H1 (cell line): ENCODE results near the gene RFX3. TPM values are rescaled to one million over a fixed set of nuclear protein-coding genes. Genes with fewer than 3 reads are reported as not detected.

ENCODE experiments used
- CTBP2 ChIP-seq: IDR thresholded peaks from 2 replicates; pipeline ENCODE4 v1.7.0; 2011; ENCODE audit warnings: borderline replicate concordance, mild to moderate bottlenecking, moderate library complexity, mixed read lengths, low read length; ENCODE audit not compliant: insufficient read depth, insufficient read length
- HDAC2 ChIP-seq, 2 experiments: fragments of 300-600 bp in 1 of 2; sonication (generic) in 1 of 2; IDR thresholded peaks; 2 replicates each; pipeline ENCODE4 v1.6.1; 2011 to 2012; ENCODE audit warnings: low read depth in 2 of 2, low read length in 2 of 2, mild to moderate bottlenecking in 2 of 2, moderate library complexity in 2 of 2, borderline replicate concordance in 1 of 2, inconsistent platforms in 1 of 2
- HDAC6 ChIP-seq: IDR thresholded peaks from one replicate; pipeline ENCODE4 v1.7.1; 2012; ENCODE audit warnings: low read depth, mild to moderate bottlenecking, inconsistent platforms, low read length, moderate library complexity
- JUN ChIP-seq: IDR thresholded peaks from 2 replicates; pipeline ENCODE4 v1.6.1; 2011; ENCODE audit warnings: low read depth, mild to moderate bottlenecking, improper control_type of control experiment, low read length
- POLR2A ChIP-seq, 2 experiments: IDR thresholded peaks; 1 replicate in 1 of 2; 2 replicates in 1 of 2; pipeline ENCODE4 v1.6.1; 2011; ENCODE audit warnings: low read depth in 2 of 2, low read length in 2 of 2, mild to moderate bottlenecking in 2 of 2; ENCODE audit errors: control extremely low read depth in 1 of 2
- POLR2AphosphoS5 ChIP-seq: IDR thresholded peaks from 2 replicates; pipeline ENCODE4 v1.6.1; 2011; ENCODE audit warnings: low read depth, low read length
- polyA plus RNA-seq, 7 experiments: library from polyadenylated mRNA; depleted of rRNA in 3 of 7; stranded (reverse) in 5 of 7; unstranded in 2 of 7; fragments of >200 nt in 5 of 7; fragments of 200-250 nt in 2 of 7; gene quantifications; 1 replicate in 5 of 7; 2 replicates in 1 of 7; 4 replicates in 1 of 7; pipeline versions ENCODE4 v1.2.1 to v1.2.3, GENCODE V29; 2011 to 2013; ENCODE audit warnings: missing spikeins in 2 of 7, mixed read lengths in 2 of 7
- total RNA-seq: library from RNA; stranded (reverse); fragmentation: NEBNext Ultra II Directional; extraction: Animal tissue kit (Norgen Biotek cat#: 25700); gene quantifications from 2 replicates; pipeline ENCODE4 v1.2.1, GENCODE V29; 2021
- TF ChIP-seq, protein P1 (sequence below): fragments of 300-600 bp; sonication (generic); IDR thresholded peaks from 2 replicates; pipeline ENCODE4 v1.7.1; 2012; ENCODE audit warnings: low read length, moderate library complexity, mild to moderate bottlenecking, inconsistent platforms; ENCODE audit not compliant: insufficient replicate concordance

Gene RFX3
- total and polyA plus RNA-seq, 2 of the 8 experiments (the other 6 are each of a cell fraction or from before 2014, with no cell fraction given), result 4.9 to 22.6 TPM

DNA sequence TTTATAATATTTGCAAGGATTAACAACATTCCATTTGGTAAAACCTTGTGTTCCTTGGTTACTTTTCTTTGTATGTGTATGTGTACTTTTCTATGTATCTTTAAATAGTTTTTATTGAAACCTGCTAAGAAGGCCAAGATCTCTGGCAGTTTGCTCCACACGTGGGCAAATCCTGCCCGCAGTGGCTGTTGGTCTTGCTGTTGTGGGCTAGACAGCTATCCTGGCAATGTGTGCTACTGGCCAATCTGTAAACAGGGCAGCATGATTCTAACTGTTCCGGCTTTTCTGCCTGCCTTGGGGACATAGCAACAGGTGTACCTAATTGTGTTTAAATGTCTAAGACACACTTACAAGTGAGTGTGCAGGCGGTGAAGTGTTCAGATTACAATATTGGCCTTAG lies 286.6 kb downstream of the RFX3 start (continued):
- TF ChIP-seq, protein P1, sequence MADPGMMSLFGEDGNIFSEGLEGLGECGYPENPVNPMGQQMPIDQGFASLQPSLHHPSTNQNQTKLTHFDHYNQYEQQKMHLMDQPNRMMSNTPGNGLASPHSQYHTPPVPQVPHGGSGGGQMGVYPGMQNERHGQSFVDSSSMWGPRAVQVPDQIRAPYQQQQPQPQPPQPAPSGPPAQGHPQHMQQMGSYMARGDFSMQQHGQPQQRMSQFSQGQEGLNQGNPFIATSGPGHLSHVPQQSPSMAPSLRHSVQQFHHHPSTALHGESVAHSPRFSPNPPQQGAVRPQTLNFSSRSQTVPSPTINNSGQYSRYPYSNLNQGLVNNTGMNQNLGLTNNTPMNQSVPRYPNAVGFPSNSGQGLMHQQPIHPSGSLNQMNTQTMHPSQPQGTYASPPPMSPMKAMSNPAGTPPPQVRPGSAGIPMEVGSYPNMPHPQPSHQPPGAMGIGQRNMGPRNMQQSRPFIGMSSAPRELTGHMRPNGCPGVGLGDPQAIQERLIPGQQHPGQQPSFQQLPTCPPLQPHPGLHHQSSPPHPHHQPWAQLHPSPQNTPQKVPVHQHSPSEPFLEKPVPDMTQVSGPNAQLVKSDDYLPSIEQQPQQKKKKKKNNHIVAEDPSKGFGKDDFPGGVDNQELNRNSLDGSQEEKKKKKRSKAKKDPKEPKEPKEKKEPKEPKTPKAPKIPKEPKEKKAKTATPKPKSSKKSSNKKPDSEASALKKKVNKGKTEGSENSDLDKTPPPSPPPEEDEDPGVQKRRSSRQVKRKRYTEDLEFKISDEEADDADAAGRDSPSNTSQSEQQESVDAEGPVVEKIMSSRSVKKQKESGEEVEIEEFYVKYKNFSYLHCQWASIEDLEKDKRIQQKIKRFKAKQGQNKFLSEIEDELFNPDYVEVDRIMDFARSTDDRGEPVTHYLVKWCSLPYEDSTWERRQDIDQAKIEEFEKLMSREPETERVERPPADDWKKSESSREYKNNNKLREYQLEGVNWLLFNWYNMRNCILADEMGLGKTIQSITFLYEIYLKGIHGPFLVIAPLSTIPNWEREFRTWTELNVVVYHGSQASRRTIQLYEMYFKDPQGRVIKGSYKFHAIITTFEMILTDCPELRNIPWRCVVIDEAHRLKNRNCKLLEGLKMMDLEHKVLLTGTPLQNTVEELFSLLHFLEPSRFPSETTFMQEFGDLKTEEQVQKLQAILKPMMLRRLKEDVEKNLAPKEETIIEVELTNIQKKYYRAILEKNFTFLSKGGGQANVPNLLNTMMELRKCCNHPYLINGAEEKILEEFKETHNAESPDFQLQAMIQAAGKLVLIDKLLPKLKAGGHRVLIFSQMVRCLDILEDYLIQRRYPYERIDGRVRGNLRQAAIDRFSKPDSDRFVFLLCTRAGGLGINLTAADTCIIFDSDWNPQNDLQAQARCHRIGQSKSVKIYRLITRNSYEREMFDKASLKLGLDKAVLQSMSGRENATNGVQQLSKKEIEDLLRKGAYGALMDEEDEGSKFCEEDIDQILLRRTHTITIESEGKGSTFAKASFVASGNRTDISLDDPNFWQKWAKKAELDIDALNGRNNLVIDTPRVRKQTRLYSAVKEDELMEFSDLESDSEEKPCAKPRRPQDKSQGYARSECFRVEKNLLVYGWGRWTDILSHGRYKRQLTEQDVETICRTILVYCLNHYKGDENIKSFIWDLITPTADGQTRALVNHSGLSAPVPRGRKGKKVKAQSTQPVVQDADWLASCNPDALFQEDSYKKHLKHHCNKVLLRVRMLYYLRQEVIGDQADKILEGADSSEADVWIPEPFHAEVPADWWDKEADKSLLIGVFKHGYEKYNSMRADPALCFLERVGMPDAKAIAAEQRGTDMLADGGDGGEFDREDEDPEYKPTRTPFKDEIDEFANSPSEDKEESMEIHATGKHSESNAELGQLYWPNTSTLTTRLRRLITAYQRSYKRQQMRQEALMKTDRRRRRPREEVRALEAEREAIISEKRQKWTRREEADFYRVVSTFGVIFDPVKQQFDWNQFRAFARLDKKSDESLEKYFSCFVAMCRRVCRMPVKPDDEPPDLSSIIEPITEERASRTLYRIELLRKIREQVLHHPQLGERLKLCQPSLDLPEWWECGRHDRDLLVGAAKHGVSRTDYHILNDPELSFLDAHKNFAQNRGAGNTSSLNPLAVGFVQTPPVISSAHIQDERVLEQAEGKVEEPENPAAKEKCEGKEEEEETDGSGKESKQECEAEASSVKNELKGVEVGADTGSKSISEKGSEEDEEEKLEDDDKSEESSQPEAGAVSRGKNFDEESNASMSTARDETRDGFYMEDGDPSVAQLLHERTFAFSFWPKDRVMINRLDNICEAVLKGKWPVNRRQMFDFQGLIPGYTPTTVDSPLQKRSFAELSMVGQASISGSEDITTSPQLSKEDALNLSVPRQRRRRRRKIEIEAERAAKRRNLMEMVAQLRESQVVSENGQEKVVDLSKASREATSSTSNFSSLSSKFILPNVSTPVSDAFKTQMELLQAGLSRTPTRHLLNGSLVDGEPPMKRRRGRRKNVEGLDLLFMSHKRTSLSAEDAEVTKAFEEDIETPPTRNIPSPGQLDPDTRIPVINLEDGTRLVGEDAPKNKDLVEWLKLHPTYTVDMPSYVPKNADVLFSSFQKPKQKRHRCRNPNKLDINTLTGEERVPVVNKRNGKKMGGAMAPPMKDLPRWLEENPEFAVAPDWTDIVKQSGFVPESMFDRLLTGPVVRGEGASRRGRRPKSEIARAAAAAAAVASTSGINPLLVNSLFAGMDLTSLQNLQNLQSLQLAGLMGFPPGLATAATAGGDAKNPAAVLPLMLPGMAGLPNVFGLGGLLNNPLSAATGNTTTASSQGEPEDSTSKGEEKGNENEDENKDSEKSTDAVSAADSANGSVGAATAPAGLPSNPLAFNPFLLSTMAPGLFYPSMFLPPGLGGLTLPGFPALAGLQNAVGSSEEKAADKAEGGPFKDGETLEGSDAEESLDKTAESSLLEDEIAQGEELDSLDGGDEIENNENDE, result no peak
- TF ChIP-seq HDAC2 (IDR thresholded peaks at IDR 0.05; ENCODE audit: borderline replicate concordance in 1 of 2, low read depth in 2 of 2, low read length in 2 of 2), result no peak
- no peak for TF ChIP-seq CTBP2
- no peak for TF ChIP-seq POLR2AphosphoS5
- no peak for TF ChIP-seq HDAC6
- no peak for TF ChIP-seq POLR2A (IDR thresholded peaks at IDR 0.05; ENCODE audit: control extremely low read depth in 1 of 2, low read depth in 2 of 2, low read length in 2 of 2)
- no peak for TF ChIP-seq JUN
